HepG2 (cell line): ENCODE results near the gene NAE1.

Source experiments
- CTCF ChIP-seq: sonication (generic); formaldehyde crosslinking; IDR thresholded peaks from 2 replicates; pipeline ENCODE4 v1.5.0; 2020; ENCODE audit warnings: mild to moderate bottlenecking, missing genetic modification reagents, moderate library complexity
- EZH2 ChIP-seq: conservative IDR thresholded peaks from 2 replicates; pipeline ENCODE4 v1.6.1; 2012; ENCODE audit warnings: mild to moderate bottlenecking, low read depth, low read length, moderate library complexity
- KAT2B ChIP-seq: fragments of 150-350 bp; IDR thresholded peaks from 2 replicates; pipeline ENCODE4 v1.6.1; 2014; ENCODE audit warnings: low read depth, low read length, borderline replicate concordance
- MAFG ChIP-seq: sonication (generic); formaldehyde crosslinking; IDR thresholded peaks from 2 replicates; pipeline ENCODE4 v1.5.1; 2020; ENCODE audit warnings: mild to moderate bottlenecking, missing genetic modification reagents
- NFYB ChIP-seq: sonication (generic); formaldehyde crosslinking; IDR thresholded peaks from 2 replicates; pipeline ENCODE4 v1.4.0; 2020; ENCODE audit warnings: missing genetic modification reagents
- POLR2A ChIP-seq, 2 experiments: IDR thresholded peaks; 2 replicates each; pipeline ENCODE4 v1.6.1; 2011; ENCODE audit warnings: low read depth in 2 of 2, low read length in 2 of 2, mild to moderate bottlenecking in 1 of 2, moderate library complexity in 1 of 2; ENCODE audit not compliant: insufficient read depth in 1 of 2
- TF ChIP-seq, protein P1 (sequence below): sonication (generic); formaldehyde crosslinking; IDR thresholded peaks from 2 replicates; pipeline ENCODE4 v1.4.0; 2020; ENCODE audit warnings: low read depth, missing genetic modification reagents
- TF ChIP-seq, protein P2 (sequence below): sonication (generic); formaldehyde crosslinking; conservative IDR thresholded peaks from 2 replicates; pipeline ENCODE4 v1.4.0; 2020; ENCODE audit warnings: missing genetic modification reagents

GRCh38 chr16:66840883-66841282, 10.1 kb upstream of the NAE1 start:
- TF ChIP-seq KAT2B (no peak), NFYB (CRISPR knock-in tag) (no peak), CTCF (CRISPR knock-in tag) (no peak), MAFG (CRISPR knock-in tag) (no peak), EZH2 (no peak), POLR2A (IDR thresholded peaks at IDR 0.05; ENCODE audit: insufficient read depth in 1 of 2, low read depth in 2 of 2, low read length in 2 of 2) (no peak)
- TF ChIP-seq, protein P1, sequence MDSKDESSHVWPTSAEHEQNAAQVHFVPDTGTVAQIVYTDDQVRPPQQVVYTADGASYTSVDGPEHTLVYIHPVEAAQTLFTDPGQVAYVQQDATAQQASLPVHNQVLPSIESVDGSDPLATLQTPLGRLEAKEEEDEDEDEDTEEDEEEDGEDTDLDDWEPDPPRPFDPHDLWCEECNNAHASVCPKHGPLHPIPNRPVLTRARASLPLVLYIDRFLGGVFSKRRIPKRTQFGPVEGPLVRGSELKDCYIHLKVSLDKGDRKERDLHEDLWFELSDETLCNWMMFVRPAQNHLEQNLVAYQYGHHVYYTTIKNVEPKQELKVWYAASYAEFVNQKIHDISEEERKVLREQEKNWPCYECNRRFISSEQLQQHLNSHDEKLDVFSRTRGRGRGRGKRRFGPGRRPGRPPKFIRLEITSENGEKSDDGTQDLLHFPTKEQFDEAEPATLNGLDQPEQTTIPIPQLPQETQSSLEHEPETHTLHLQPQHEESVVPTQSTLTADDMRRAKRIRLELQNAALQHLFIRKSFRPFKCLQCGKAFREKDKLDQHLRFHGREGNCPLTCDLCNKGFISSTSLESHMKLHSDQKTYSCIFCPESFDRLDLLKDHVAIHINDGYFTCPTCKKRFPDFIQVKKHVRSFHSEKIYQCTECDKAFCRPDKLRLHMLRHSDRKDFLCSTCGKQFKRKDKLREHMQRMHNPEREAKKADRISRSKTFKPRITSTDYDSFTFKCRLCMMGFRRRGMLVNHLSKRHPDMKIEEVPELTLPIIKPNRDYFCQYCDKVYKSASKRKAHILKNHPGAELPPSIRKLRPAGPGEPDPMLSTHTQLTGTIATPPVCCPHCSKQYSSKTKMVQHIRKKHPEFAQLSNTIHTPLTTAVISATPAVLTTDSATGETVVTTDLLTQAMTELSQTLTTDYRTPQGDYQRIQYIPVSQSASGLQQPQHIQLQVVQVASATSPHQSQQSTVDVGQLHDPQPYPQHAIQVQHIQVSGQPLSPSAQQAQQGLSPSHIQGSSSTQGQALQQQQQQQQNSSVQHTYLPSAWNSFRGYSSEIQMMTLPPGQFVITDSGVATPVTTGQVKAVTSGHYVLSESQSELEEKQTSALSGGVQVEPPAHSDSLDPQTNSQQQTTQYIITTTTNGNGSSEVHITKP, result no peak
- TF ChIP-seq, protein P2, sequence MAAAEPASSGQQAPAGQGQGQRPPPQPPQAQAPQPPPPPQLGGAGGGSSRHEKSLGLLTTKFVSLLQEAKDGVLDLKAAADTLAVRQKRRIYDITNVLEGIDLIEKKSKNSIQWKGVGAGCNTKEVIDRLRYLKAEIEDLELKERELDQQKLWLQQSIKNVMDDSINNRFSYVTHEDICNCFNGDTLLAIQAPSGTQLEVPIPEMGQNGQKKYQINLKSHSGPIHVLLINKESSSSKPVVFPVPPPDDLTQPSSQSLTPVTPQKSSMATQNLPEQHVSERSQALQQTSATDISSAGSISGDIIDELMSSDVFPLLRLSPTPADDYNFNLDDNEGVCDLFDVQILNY (CRISPR knock-in tag), result no peak
